PFSK-1 (cell line): ENCODE results near the gene GTF2A2.

ENCODE experiments used
- FOXP2 ChIP-seq: optimal IDR thresholded peaks from 2 replicates; pipeline ENCODE3; 2011; ENCODE audit warnings: borderline replicate concordance, control low read depth, inconsistent platforms; ENCODE audit not compliant: insufficient read depth; ENCODE audit errors: extremely low read length, extremely low read depth
- POLR2AphosphoS5 ChIP-seq: IDR thresholded peaks from 2 replicates; pipeline ENCODE4 v1.6.1; 2012; ENCODE audit warnings: low read depth, mild to moderate bottlenecking, control low read depth, low read length, moderate library complexity
- SIN3A ChIP-seq: IDR thresholded peaks from 2 replicates; pipeline ENCODE4 v1.6.1; 2012; ENCODE audit warnings: mild to moderate bottlenecking, low read length, moderate library complexity, borderline replicate concordance; ENCODE audit not compliant: insufficient read depth
- TAF1 ChIP-seq: IDR thresholded peaks from 2 replicates; pipeline ENCODE4 v1.6.1; 2012; ENCODE audit warnings: low read length, control low read depth, borderline replicate concordance; ENCODE audit not compliant: insufficient read depth
- TF ChIP-seq, protein P1 (sequence below), 2 experiments: IDR thresholded peaks; 2 replicates each; pipeline versions ENCODE4 v1.6.1 to v1.8.0; 2011 to 2012; ENCODE audit warnings: low read depth in 2 of 2, low read length in 2 of 2, control low read depth in 1 of 2, inconsistent platforms in 1 of 2, mild to moderate bottlenecking in 1 of 2, moderate library complexity in 1 of 2; ENCODE audit not compliant: insufficient read depth in 1 of 2

GTF2A2 gene

GRCh38 chr15:59594493-59594942 is 62.8 kb downstream of the GTF2A2 start:
- TF ChIP-seq FOXP2 (no peak), SIN3A (no peak), TAF1 (no peak), POLR2AphosphoS5 (no peak)
- TF ChIP-seq, protein P1, sequence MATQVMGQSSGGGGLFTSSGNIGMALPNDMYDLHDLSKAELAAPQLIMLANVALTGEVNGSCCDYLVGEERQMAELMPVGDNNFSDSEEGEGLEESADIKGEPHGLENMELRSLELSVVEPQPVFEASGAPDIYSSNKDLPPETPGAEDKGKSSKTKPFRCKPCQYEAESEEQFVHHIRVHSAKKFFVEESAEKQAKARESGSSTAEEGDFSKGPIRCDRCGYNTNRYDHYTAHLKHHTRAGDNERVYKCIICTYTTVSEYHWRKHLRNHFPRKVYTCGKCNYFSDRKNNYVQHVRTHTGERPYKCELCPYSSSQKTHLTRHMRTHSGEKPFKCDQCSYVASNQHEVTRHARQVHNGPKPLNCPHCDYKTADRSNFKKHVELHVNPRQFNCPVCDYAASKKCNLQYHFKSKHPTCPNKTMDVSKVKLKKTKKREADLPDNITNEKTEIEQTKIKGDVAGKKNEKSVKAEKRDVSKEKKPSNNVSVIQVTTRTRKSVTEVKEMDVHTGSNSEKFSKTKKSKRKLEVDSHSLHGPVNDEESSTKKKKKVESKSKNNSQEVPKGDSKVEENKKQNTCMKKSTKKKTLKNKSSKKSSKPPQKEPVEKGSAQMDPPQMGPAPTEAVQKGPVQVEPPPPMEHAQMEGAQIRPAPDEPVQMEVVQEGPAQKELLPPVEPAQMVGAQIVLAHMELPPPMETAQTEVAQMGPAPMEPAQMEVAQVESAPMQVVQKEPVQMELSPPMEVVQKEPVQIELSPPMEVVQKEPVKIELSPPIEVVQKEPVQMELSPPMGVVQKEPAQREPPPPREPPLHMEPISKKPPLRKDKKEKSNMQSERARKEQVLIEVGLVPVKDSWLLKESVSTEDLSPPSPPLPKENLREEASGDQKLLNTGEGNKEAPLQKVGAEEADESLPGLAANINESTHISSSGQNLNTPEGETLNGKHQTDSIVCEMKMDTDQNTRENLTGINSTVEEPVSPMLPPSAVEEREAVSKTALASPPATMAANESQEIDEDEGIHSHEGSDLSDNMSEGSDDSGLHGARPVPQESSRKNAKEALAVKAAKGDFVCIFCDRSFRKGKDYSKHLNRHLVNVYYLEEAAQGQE (IDR thresholded peaks at IDR 0.05; ENCODE audit: insufficient read depth in 1 of 2, low read depth in 2 of 2, low read length in 2 of 2): no peak

DNA sequence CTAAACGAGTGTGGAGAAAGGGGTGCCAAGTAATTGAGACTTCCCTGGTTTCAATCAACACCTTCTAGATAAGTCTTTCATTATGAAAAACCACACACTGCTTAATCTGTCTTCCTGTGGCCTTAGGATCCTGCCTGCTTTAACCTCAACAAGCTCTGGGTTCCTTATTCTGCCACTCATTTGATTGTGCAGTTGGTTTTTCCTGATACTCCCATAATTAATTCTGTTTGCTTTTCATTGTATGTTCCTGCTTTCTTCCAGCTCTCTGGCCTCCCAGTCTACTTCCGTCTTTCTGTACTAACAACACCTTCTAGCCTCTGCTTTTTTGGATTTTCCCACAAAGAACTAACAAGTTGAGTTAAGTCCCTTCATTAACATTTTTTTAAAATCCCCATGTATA is 66.0 kb downstream of the GTF2A2 start:
- no peak for TF ChIP-seq TAF1
- no peak for TF ChIP-seq FOXP2
- TF ChIP-seq, protein P1 (IDR thresholded peaks at IDR 0.05; ENCODE audit: insufficient read depth in 1 of 2, low read depth in 2 of 2, low read length in 2 of 2): no peak
- no peak for TF ChIP-seq POLR2AphosphoS5
- no peak for TF ChIP-seq SIN3A

DNA sequence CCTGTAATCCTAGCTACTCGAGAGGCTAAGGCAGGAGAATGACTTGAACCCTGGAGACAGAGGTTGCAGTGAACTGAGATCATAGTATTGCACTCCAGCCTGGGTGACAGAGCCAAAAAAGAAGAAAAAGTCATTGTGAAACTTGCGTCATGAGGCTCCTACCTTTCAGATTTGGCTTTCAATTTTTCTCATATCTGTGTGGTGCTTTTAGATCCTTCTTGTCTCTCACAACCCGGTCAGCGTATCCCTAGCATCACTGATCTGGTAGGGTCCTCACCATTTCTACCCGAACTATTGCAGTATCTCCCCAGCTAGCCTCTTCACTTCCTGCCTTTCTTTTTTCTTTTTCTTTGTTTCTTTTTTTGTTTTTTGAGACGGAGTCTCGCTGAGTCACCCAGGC is 67.3 kb downstream of the GTF2A2 start:
- TF ChIP-seq FOXP2 (no peak), POLR2AphosphoS5 (no peak), SIN3A (no peak), TAF1 (no peak)
